OCI-LY3 (cell line): Measurements from ENCODE around the gene FAM72D.
"Not testable (repeated sequence)": the region's sequence is repeated elsewhere in the genome, so short reads cannot be mapped to it uniquely, and the experiment has no call there.

Source experiments
- CTCF ChIP-seq: fragments of 200-600, 300-600 bp; sonication (generic); IDR thresholded peaks from 2 replicates; pipeline ENCODE4 v1.5.1; 2014; ENCODE audit warnings: antibody characterized with exemption, low read length, low read depth
- EZH2phosphoT487 ChIP-seq: fragments of 200-600 bp; shearing (Covaris generic); IDR thresholded peaks from 2 replicates; pipeline ENCODE4 v1.6.1; 2018; ENCODE audit warnings: antibody characterized with exemption, mixed run types, low read depth

DNA sequence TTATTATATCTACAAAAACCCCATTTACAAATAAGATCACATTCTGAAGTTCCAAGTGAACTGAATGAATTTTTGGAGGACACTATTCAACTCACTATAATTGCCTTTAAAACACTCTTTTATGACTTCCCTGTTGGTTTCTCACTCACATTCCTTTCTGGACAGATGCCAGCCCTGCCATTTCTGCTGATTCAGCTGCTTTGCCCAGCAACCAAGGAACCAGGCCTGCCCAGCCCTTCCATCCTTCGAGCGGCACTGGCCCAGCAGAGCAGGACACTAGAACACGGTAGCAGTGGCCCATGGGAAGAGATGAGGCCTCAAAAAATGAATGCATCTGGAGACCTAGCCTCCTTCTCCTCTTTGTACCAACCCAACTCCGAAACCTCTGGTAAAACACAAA lies 50.5 kb downstream of the FAM72D start:
- TF ChIP-seq CTCF, EZH2phosphoT487: not testable (repeated sequence)
